Measurements from ENCODE around the gene OR10R2.

Gene OR10R2

GRCh38 chr1:158434741-158435140, 37.3 kb upstream of the OR10R2 start:
- H3K4me1 ChIP-seq (ENCODE audit: control insufficient read depth in 1 of 2, insufficient read depth in 2 of 2, low read length in 2 of 2), result no peaks in the 10 kb centered on the region
- no peak overlapping the region for H3K4me2 ChIP-seq (ENCODE audit: low read length)
- H3K14ac ChIP-seq (ENCODE audit: low read length), result no peak overlapping the region
- H3K9ac ChIP-seq (ENCODE audit: low read length), result no peak overlapping the region
- H3K27ac ChIP-seq (ENCODE audit: low read depth, low read length), result no peak overlapping the region
- no peak overlapping the region for H3K4ac ChIP-seq (ENCODE audit: low read depth, low read length)
- no peak overlapping the region for H4K91ac ChIP-seq (ENCODE audit: low read depth, low read length)
- H2BK120ac ChIP-seq (ENCODE audit: insufficient read depth, low read length, poor library complexity), result no peak overlapping the region
- no peak overlapping the region for H4K12ac ChIP-seq (ENCODE audit: low read depth, low read length)
- no peak overlapping the region for H3K23ac ChIP-seq (ENCODE audit: low read length)
- no peak overlapping the region for H3K18ac ChIP-seq (ENCODE audit: low read length)
- no peak overlapping the region for H3K4me3 ChIP-seq (ENCODE audit: low read depth, low read length)
- no peak overlapping the region for H2BK12ac ChIP-seq (ENCODE audit: low read length)
- H2BK5ac ChIP-seq (ENCODE audit: low read depth, low read length, poor library complexity), result no peak overlapping the region
- H2AFZ ChIP-seq (ENCODE audit: insufficient read depth, low read length, poor library complexity), result no peak overlapping the region
- no peak overlapping the region for H4K8ac ChIP-seq (ENCODE audit: low read depth, low read length)
- H3K36me3 ChIP-seq (ENCODE audit: control insufficient read depth in 1 of 2, insufficient read depth in 2 of 2, low read length in 2 of 2), result no peaks in the 10 kb centered on the region
- no peaks in the 10 kb centered on the region for H3K79me2 ChIP-seq (ENCODE audit: control insufficient read depth, insufficient read depth, low read length, poor library complexity)
- no peaks in the 10 kb centered on the region for H3K79me1 ChIP-seq (ENCODE audit: low read length)
- WGBS (ENCODE audit: extremely low coverage, insufficient coverage, insufficient read length), result no CpG with 5 or more reads among the region's 3 CpGs
- no peaks in the 10 kb centered on the region for H3K9me3 ChIP-seq (ENCODE audit: insufficient read depth, low read depth, low read length)
- no peak overlapping the region for H2AK5ac ChIP-seq (ENCODE audit: low read length)
- H3K27me3 ChIP-seq (ENCODE audit: insufficient read depth, low read length), result no peaks in the 10 kb centered on the region
- DNase-seq, result no peak

GRCh38 chr1:158445376-158445775, 26.6 kb upstream of the OR10R2 start:
- Histone ChIP-seq H3K27ac (ENCODE audit: low read depth, low read length) (no peak overlapping the region), H3K9me3 (ENCODE audit: insufficient read depth, low read depth, low read length) (no peaks in the 10 kb centered on the region), H2BK12ac (ENCODE audit: low read length) (no peak overlapping the region), H3K4me1 (ENCODE audit: control insufficient read depth in 1 of 2, insufficient read depth in 2 of 2, low read length in 2 of 2) (no peaks in the 10 kb centered on the region), H4K12ac (ENCODE audit: low read depth, low read length) (no peak overlapping the region), H3K79me2 (ENCODE audit: control insufficient read depth, insufficient read depth, low read length, poor library complexity) (no peaks in the 10 kb centered on the region), H3K36me3 (ENCODE audit: control insufficient read depth in 1 of 2, insufficient read depth in 2 of 2, low read length in 2 of 2) (no peaks in the 10 kb centered on the region), H3K27me3 (ENCODE audit: insufficient read depth, low read length) (no peaks in the 10 kb centered on the region), H3K18ac (ENCODE audit: low read length) (no peak overlapping the region), H3K4ac (ENCODE audit: low read depth, low read length) (no peak overlapping the region), H2BK5ac (ENCODE audit: low read depth, low read length, poor library complexity) (no peak overlapping the region), H3K4me2 (ENCODE audit: low read length) (no peak overlapping the region), H2AFZ (ENCODE audit: insufficient read depth, low read length, poor library complexity) (no peak overlapping the region), H2BK120ac (ENCODE audit: insufficient read depth, low read length, poor library complexity) (no peak overlapping the region), H3K9ac (ENCODE audit: low read length) (no peak overlapping the region), H4K91ac (ENCODE audit: low read depth, low read length) (no peak overlapping the region), H2AK5ac (ENCODE audit: low read length) (no peak overlapping the region), H4K8ac (ENCODE audit: low read depth, low read length) (no peak overlapping the region), H3K4me3 (ENCODE audit: low read depth, low read length) (no peak overlapping the region), H3K79me1 (ENCODE audit: low read length) (no peaks in the 10 kb centered on the region), H3K14ac (ENCODE audit: low read length) (no peak overlapping the region), H3K23ac (ENCODE audit: low read length) (no peak overlapping the region)
- DNase-seq, result no peak
- no CpG with 5 or more reads among the region's 4 CpGs for WGBS (ENCODE audit: extremely low coverage, insufficient coverage, insufficient read length)

GRCh38 chr1:158454537-158454936, 17.5 kb upstream of the OR10R2 start:
- Histone ChIP-seq H4K8ac (ENCODE audit: low read depth, low read length) (no peak overlapping the region), H3K4me1 (ENCODE audit: control insufficient read depth in 1 of 2, insufficient read depth in 2 of 2, low read length in 2 of 2) (no peaks in the 10 kb centered on the region), H2AFZ (ENCODE audit: insufficient read depth, low read length, poor library complexity) (no peak overlapping the region)

GRCh38 chr1:158457246-158457645, 14.8 kb upstream of the OR10R2 start:
- no peak overlapping the region for H3K4me2 ChIP-seq (ENCODE audit: low read length)
- no peak overlapping the region for H3K23ac ChIP-seq (ENCODE audit: low read length)
- no peak overlapping the region for H3K4me3 ChIP-seq (ENCODE audit: low read depth, low read length)
- DNase-seq, result no peak
- no peak overlapping the region for H3K18ac ChIP-seq (ENCODE audit: low read length)
- H3K79me2 ChIP-seq (ENCODE audit: control insufficient read depth, insufficient read depth, low read length, poor library complexity), result no peaks in the 10 kb centered on the region
- no peak overlapping the region for H2AFZ ChIP-seq (ENCODE audit: insufficient read depth, low read length, poor library complexity)
- no peak overlapping the region for H2BK5ac ChIP-seq (ENCODE audit: low read depth, low read length, poor library complexity)
- no peak overlapping the region for H2AK5ac ChIP-seq (ENCODE audit: low read length)
- no peak overlapping the region for H3K9ac ChIP-seq (ENCODE audit: low read length)
- no peak overlapping the region for H3K27ac ChIP-seq (ENCODE audit: low read depth, low read length)
- no peak overlapping the region for H4K91ac ChIP-seq (ENCODE audit: low read depth, low read length)
- H3K27me3 ChIP-seq (ENCODE audit: insufficient read depth, low read length), result no peaks in the 10 kb centered on the region
- no peak overlapping the region for H2BK120ac ChIP-seq (ENCODE audit: insufficient read depth, low read length, poor library complexity)
- H3K4me1 ChIP-seq (ENCODE audit: control insufficient read depth in 1 of 2, insufficient read depth in 2 of 2, low read length in 2 of 2), result no peaks in the 10 kb centered on the region
- no peaks in the 10 kb centered on the region for H3K79me1 ChIP-seq (ENCODE audit: low read length)
- H3K4ac ChIP-seq (ENCODE audit: low read depth, low read length), result no peak overlapping the region
- no peak overlapping the region for H4K12ac ChIP-seq (ENCODE audit: low read depth, low read length)
- no peaks in the 10 kb centered on the region for H3K9me3 ChIP-seq (ENCODE audit: insufficient read depth, low read depth, low read length)
- no peak overlapping the region for H4K8ac ChIP-seq (ENCODE audit: low read depth, low read length)
- H3K36me3 ChIP-seq (ENCODE audit: control insufficient read depth in 1 of 2, insufficient read depth in 2 of 2, low read length in 2 of 2), result no peaks in the 10 kb centered on the region
- H2BK12ac ChIP-seq (ENCODE audit: low read length), result no peak overlapping the region
- H3K14ac ChIP-seq (ENCODE audit: low read length), result no peak overlapping the region

More at GRCh38 chr1:158454537-158454936, 17.5 kb upstream of the OR10R2 start:
- Histone ChIP-seq H2BK120ac (ENCODE audit: insufficient read depth, low read length, poor library complexity) (no peak overlapping the region), H3K9ac (ENCODE audit: low read length) (no peak overlapping the region), H3K4me3 (ENCODE audit: low read depth, low read length) (no peak overlapping the region), H3K18ac (ENCODE audit: low read length) (no peak overlapping the region), H4K12ac (ENCODE audit: low read depth, low read length) (no peak overlapping the region), H3K4me2 (ENCODE audit: low read length) (no peak overlapping the region), H3K27me3 (ENCODE audit: insufficient read depth, low read length) (no peaks in the 10 kb centered on the region), H4K91ac (ENCODE audit: low read depth, low read length) (no peak overlapping the region), H3K79me1 (ENCODE audit: low read length) (no peaks in the 10 kb centered on the region), H3K9me3 (ENCODE audit: insufficient read depth, low read depth, low read length) (no peaks in the 10 kb centered on the region), H3K4ac (ENCODE audit: low read depth, low read length) (no peak overlapping the region), H3K14ac (ENCODE audit: low read length) (no peak overlapping the region), H2BK12ac (ENCODE audit: low read length) (no peak overlapping the region), H3K79me2 (ENCODE audit: control insufficient read depth, insufficient read depth, low read length, poor library complexity) (no peaks in the 10 kb centered on the region), H2AK5ac (ENCODE audit: low read length) (no peak overlapping the region), H3K36me3 (ENCODE audit: control insufficient read depth in 1 of 2, insufficient read depth in 2 of 2, low read length in 2 of 2) (no peaks in the 10 kb centered on the region), H3K23ac (ENCODE audit: low read length) (no peak overlapping the region), H2BK5ac (ENCODE audit: low read depth, low read length, poor library complexity) (no peak overlapping the region), H3K27ac (ENCODE audit: low read depth, low read length) (no peak overlapping the region)
- no CpG with 5 or more reads among the region's 1 CpG for WGBS (ENCODE audit: extremely low coverage, insufficient coverage, insufficient read length)
- no peak for DNase-seq

GRCh38 chr1:158458263-158458662, 13.8 kb upstream of the OR10R2 start:
- Histone ChIP-seq H3K79me2 (ENCODE audit: control insufficient read depth, insufficient read depth, low read length, poor library complexity) (no peaks in the 10 kb centered on the region), H2BK5ac (ENCODE audit: low read depth, low read length, poor library complexity) (no peak overlapping the region), H2AK5ac (ENCODE audit: low read length) (no peak overlapping the region), H3K4me2 (ENCODE audit: low read length) (no peak overlapping the region), H3K9ac (ENCODE audit: low read length) (no peak overlapping the region), H3K79me1 (ENCODE audit: low read length) (no peaks in the 10 kb centered on the region), H3K27ac (ENCODE audit: low read depth, low read length) (no peak overlapping the region), H4K91ac (ENCODE audit: low read depth, low read length) (no peak overlapping the region), H3K9me3 (ENCODE audit: insufficient read depth, low read depth, low read length) (no peaks in the 10 kb centered on the region), H2BK12ac (ENCODE audit: low read length) (no peak overlapping the region), H3K36me3 (ENCODE audit: control insufficient read depth in 1 of 2, insufficient read depth in 2 of 2, low read length in 2 of 2) (no peaks in the 10 kb centered on the region), H3K4me1 (ENCODE audit: control insufficient read depth in 1 of 2, insufficient read depth in 2 of 2, low read length in 2 of 2) (no peaks in the 10 kb centered on the region), H2BK120ac (ENCODE audit: insufficient read depth, low read length, poor library complexity) (no peak overlapping the region), H3K4me3 (ENCODE audit: low read depth, low read length) (no peak overlapping the region), H4K12ac (ENCODE audit: low read depth, low read length) (no peak overlapping the region), H2AFZ (ENCODE audit: insufficient read depth, low read length, poor library complexity) (no peak overlapping the region), H3K4ac (ENCODE audit: low read depth, low read length) (no peak overlapping the region), H3K23ac (ENCODE audit: low read length) (no peak overlapping the region), H3K18ac (ENCODE audit: low read length) (no peak overlapping the region), H3K27me3 (ENCODE audit: insufficient read depth, low read length) (no peaks in the 10 kb centered on the region), H4K8ac (ENCODE audit: low read depth, low read length) (no peak overlapping the region), H3K14ac (ENCODE audit: low read length) (no peak overlapping the region)
- DNase-seq, result no peak

Data from trophoblast cell (in vitro differentiated cells and primary cell).